K562 (cell line): ENCODE data around the gene RNF114. TPM values are rescaled to one million over a fixed set of nuclear protein-coding genes. Genes with fewer than 3 reads are reported as not detected.

Experiments used
- ARID3A ChIP-seq: IDR thresholded peaks from 2 replicates; pipeline ENCODE4 v1.6.1; 2012; ENCODE audit warnings: low read depth, low read length, improper control_type of control experiment, borderline replicate concordance
- BRD9 ChIP-seq: fragments of 450-650 bp; IDR thresholded peaks from 2 replicates; pipeline ENCODE4 v1.6.1; 2018; ENCODE audit warnings: low read depth; ENCODE audit not compliant: partially characterized antibody
- CREB1 ChIP-seq, 2 experiments: sonication (generic) in 1 of 2; formaldehyde crosslinking in 1 of 2; IDR thresholded peaks; 2 replicates each; pipeline versions ENCODE4 v1.6.1 to v1.8.0; 2012 to 2022; ENCODE audit warnings: inconsistent platforms in 1 of 2, mild to moderate bottlenecking in 1 of 2, missing genetic modification reagents in 1 of 2, moderate library complexity in 1 of 2
- CREM ChIP-seq: IDR thresholded peaks from 2 replicates; pipeline ENCODE4 v1.6.1; 2014; ENCODE audit warnings: antibody characterized with exemption, low read depth
- ETV1 ChIP-seq: fragments of 450-650 bp; conservative IDR thresholded peaks from 2 replicates; pipeline ENCODE4 v1.6.1; 2016; ENCODE audit warnings: missing genetic modification characterization, control low read depth, low read depth, missing compliant biosample characterization
- GABPA ChIP-seq: fragments of 200-800 bp; sonication (Bioruptor generic); conservative IDR thresholded peaks from 2 replicates; pipeline ENCODE4 v1.6.1; 2016; ENCODE audit warnings: low read depth, missing genetic modification characterization, missing compliant biosample characterization
- HINFP ChIP-seq: fragments of 450-650 bp; conservative IDR thresholded peaks from 2 replicates; pipeline ENCODE4 v1.6.1; 2016; ENCODE audit warnings: missing genetic modification characterization, low read depth, mild to moderate bottlenecking, control low read depth, missing compliant biosample characterization
- MAFG ChIP-seq: fragments of 450-650 bp; conservative IDR thresholded peaks from 2 replicates; pipeline ENCODE4 v1.6.1; 2016; ENCODE audit warnings: missing genetic modification characterization, missing compliant biosample characterization
- MTA1 ChIP-seq: fragments of 450-650 bp; IDR thresholded peaks from 2 replicates; pipeline ENCODE4 v1.6.1; 2017; ENCODE audit warnings: borderline replicate concordance
- NCOA1 ChIP-seq: fragments of 450-650 bp; IDR thresholded peaks from 2 replicates; pipeline ENCODE4 v1.6.1; 2016; ENCODE audit warnings: low read depth
- PBX2 ChIP-seq, 2 experiments: IDR thresholded peaks in 1 of 2; conservative IDR thresholded peaks in 1 of 2; 2 replicates each; pipeline ENCODE4 v1.6.1; 2016; ENCODE audit warnings: low read depth in 2 of 2, mild to moderate bottlenecking in 1 of 2, missing compliant biosample characterization in 1 of 2, missing genetic modification characterization in 1 of 2, moderate library complexity in 1 of 2
- SIX5 ChIP-seq, 2 experiments: IDR thresholded peaks; 2 replicates each; pipeline ENCODE4 v1.6.1; 2011; ENCODE audit warnings: low read length in 2 of 2, borderline replicate concordance in 1 of 2, low read depth in 1 of 2, mild to moderate bottlenecking in 1 of 2, moderate library complexity in 1 of 2; ENCODE audit not compliant: insufficient read depth in 1 of 2
- SNRNP70 ChIP-seq: fragments of 200-400 bp; formaldehyde crosslinking; optimal IDR thresholded peaks from 2 replicates; pipeline ENCODE3; 2017; ENCODE audit warnings: low read depth, low read length
- XRCC4 ChIP-seq: IDR thresholded peaks from one replicate; pipeline ENCODE4 v1.6.1; 2011; ENCODE audit not compliant: insufficient read depth, insufficient read length; ENCODE audit errors: extremely low read depth
- ZNF639 ChIP-seq, 2 experiments: fragments of 200-800 bp in 1 of 2; sonication (Bioruptor generic) in 1 of 2; sonication (generic) in 1 of 2; formaldehyde crosslinking in 1 of 2; IDR thresholded peaks in 1 of 2; conservative IDR thresholded peaks in 1 of 2; 2 replicates each; pipeline versions ENCODE4 v1.5.0 to v1.6.1; 2016 to 2020; ENCODE audit warnings: missing compliant biosample characterization in 1 of 2, missing genetic modification characterization in 1 of 2, missing genetic modification reagents in 1 of 2
- ZNF75A ChIP-seq: fragments of 450-650 bp; formaldehyde crosslinking; IDR thresholded peaks from 2 replicates; pipeline ENCODE4 v1.4.0; 2020; ENCODE audit warnings: mild to moderate bottlenecking
- ZNF780A ChIP-seq: fragments of 250-450 bp; sonication (Bioruptor Pico); IDR thresholded peaks from 2 replicates; pipeline ENCODE4 v1.5.0; 2021; ENCODE audit warnings: mild to moderate bottlenecking
- polyA plus RNA-seq, 8 experiments: library from polyadenylated mRNA; depleted of rRNA in 4 of 8; stranded (reverse) in 5 of 8; unstranded in 3 of 8; fragments of >200 nt; fragmentation: Nextera tagmentation in 2 of 8; fragmentation: Illumina TruSeq in 1 of 8; extraction: Ambion mirVana in 2 of 8; extraction: Trizol in 1 of 8; gene quantifications; 2 replicates each; pipeline versions ENCODE4 v1.2.1 to v1.2.3, GENCODE V29; 2011 to 2014; ENCODE audit warnings: inconsistent platforms in 1 of 8, missing spikeins in 1 of 8
- total RNA-seq, 7 experiments: library from RNA; depleted of rRNA in 6 of 7; stranded (reverse); fragments of >200 nt in 6 of 7; fragmentation: Illumina TruSeq in 2 of 7; extraction: Trizol in 2 of 7; gene quantifications; 2 replicates each; pipeline versions ENCODE4 v1.2.1 to v1.2.3, GENCODE V29; 2011 to 2021; ENCODE audit warnings: low replicate concordance in 1 of 7

RNF114 gene
- total and polyA plus RNA-seq, 9 of the 15 experiments (the other 6 are each of a cell fraction or from before 2014, with no cell fraction given) = 38.6 to 111 (median 62.6) TPM

- no peak for TF ChIP-seq ZNF639 (CRISPR knock-in tag; conservative IDR thresholded peaks at IDR 0.05 in 1 of 2, IDR thresholded peaks at IDR 0.05 in 1 of 2)
- TF ChIP-seq CREB1 (IDR thresholded peaks at IDR 0.05) = no peak
- no peak for TF ChIP-seq CREB1 (CRISPR knock-in tag; IDR thresholded peaks at IDR 0.05)
- peak; percentile 83 for TF ChIP-seq BRD9
- no peak for TF ChIP-seq MAFG (tag)
- no peak for TF ChIP-seq NCOA1
- TF ChIP-seq HINFP (tag) = no peak
- no peak for TF ChIP-seq CREM
- no peak for TF ChIP-seq MTA1
- TF ChIP-seq ETV1 = peak; percentile 44; the same call in 1 of the 2 replicates
- TF ChIP-seq ARID3A = no peak
- TF ChIP-seq PBX2 (CRISPR knock-in tag; IDR thresholded peaks at IDR 0.05; ENCODE audit: low read depth) = no peak
- TF ChIP-seq PBX2 (tag; conservative IDR thresholded peaks at IDR 0.05; ENCODE audit: low read depth) = no peak
- no peak for TF ChIP-seq SIX5 (IDR thresholded peaks at IDR 0.05; ENCODE audit: borderline replicate concordance in 1 of 2, insufficient read depth in 1 of 2, low read depth in 1 of 2, low read length in 2 of 2)
- no peak for TF ChIP-seq ZNF780A (CRISPR knock-in tag)
- TF ChIP-seq XRCC4 = no peak
- no peak for TF ChIP-seq ZNF75A (CRISPR knock-in tag)
- no peak for TF ChIP-seq GABPA (tag)
- no peak for TF ChIP-seq SNRNP70
Observed at GRCh38 chr20:49984426-49985153, 48.4 kb downstream of the RNF114 start (continued).
